ENCODE data around the gene IGFN1.
"Not testable (repeated sequence)": the region's sequence is repeated elsewhere in the genome, so short reads cannot be mapped to it uniquely, and the experiment has no call there.

Gene IGFN1

DNA sequence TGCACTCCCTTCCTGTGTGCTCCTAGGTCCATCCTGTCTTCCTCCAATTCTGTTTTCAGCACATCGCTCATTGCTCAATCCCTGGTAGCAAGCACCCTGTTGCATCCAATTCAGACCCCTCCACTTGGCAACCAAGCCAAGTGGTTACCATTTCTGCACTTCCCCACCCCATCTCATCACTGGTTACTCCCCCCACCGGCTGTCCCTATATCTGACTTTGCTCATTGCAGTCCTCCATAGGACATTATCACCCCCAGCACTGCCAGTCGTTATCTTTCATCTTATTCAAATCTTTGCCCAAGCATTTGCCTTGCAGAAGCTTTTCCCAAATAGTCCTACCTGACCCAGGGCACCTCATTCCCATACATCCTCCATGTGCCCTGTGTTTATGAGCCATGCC is 34.3 kb upstream of the IGFN1 start:
- no peak overlapping the region for H3K4me3 ChIP-seq (ENCODE audit: low read depth, low read length)
- DNase-seq (ENCODE audit: low read depth, low spot score): no peak
- CTCF ChIA-PET: interaction anchor here (0.9 to 7.1 kb wide), 4 partner anchors 11 to 184 kb away, joined by 4 to 68 read pairs (median 8); no protein-coding TSS in a partner anchor
- POLR2A ChIA-PET: no interaction called here
- TF ChIP-seq, protein P1, sequence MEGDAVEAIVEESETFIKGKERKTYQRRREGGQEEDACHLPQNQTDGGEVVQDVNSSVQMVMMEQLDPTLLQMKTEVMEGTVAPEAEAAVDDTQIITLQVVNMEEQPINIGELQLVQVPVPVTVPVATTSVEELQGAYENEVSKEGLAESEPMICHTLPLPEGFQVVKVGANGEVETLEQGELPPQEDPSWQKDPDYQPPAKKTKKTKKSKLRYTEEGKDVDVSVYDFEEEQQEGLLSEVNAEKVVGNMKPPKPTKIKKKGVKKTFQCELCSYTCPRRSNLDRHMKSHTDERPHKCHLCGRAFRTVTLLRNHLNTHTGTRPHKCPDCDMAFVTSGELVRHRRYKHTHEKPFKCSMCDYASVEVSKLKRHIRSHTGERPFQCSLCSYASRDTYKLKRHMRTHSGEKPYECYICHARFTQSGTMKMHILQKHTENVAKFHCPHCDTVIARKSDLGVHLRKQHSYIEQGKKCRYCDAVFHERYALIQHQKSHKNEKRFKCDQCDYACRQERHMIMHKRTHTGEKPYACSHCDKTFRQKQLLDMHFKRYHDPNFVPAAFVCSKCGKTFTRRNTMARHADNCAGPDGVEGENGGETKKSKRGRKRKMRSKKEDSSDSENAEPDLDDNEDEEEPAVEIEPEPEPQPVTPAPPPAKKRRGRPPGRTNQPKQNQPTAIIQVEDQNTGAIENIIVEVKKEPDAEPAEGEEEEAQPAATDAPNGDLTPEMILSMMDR (IDR thresholded peaks at IDR 0.05; ENCODE audit: insufficient read depth, low read length, missing control alignments): no peak

DNA sequence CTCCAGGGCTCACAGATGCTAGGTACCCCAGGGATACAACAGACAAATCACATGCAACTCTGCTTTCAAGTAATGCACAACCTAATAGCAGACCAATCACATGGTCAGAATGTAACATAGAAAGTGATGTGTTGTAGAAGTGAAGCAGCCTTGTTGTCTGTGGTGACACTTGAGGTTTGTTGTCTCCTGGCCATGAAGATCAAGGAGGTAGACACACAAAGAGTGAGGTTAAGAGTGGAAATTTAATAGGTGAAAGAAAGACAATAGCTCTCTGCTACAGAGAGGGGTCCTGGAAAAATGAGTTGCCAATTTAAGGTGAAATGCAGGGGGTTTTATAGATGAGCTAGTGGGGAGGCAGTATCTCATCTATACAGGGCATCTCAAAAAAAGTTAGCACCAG is 33.8 kb upstream of the IGFN1 start:
- ChIA-PET CTCF (interaction anchor here (0.9 to 2.6 kb wide), 2 partner anchors 28 to 185 kb away, joined by 4 to 9 read pairs; no protein-coding TSS in a partner anchor), POLR2A (no interaction called here)
- H3K4me3 ChIP-seq (ENCODE audit: low read depth, low read length): no peak overlapping the region
- TF ChIP-seq, protein P1 (IDR thresholded peaks at IDR 0.05; ENCODE audit: insufficient read depth, low read length, missing control alignments): no peak
- DNase-seq (ENCODE audit: low read depth, low spot score): no peak

DNA sequence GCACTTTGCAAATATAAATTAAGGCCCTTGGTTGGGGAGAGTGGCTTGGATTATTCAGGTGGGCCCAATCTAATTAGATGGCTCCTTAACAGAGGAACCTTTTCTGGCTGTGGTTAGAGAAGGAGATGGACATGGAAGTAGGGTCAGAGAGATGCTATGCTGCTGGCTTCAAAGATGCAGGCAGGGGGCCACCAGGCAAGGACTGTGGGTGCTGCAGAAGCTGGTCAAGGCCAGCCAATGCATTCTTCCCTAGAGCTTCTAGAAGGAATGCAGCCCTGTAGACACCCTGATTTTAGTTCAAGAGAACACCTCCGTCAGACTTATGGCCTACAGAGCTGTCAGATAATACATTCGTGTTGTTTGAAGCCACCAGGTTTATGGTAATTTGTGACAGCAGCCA is 32.7 kb upstream of the IGFN1 start:
- TF ChIP-seq, protein P1 (IDR thresholded peaks at IDR 0.05; ENCODE audit: insufficient read depth, low read length, missing control alignments): no peak
- no peak overlapping the region for H3K4me3 ChIP-seq (ENCODE audit: low read depth, low read length)
- ChIA-PET CTCF (interaction anchor here (0.7 to 2.6 kb wide), 5 partner anchors 8 to 65 kb away, joined by 3 to 9 read pairs (median 4); no protein-coding TSS in a partner anchor), POLR2A (no interaction called here)
- DNase-seq (ENCODE audit: low read depth, low spot score): no peak

DNA sequence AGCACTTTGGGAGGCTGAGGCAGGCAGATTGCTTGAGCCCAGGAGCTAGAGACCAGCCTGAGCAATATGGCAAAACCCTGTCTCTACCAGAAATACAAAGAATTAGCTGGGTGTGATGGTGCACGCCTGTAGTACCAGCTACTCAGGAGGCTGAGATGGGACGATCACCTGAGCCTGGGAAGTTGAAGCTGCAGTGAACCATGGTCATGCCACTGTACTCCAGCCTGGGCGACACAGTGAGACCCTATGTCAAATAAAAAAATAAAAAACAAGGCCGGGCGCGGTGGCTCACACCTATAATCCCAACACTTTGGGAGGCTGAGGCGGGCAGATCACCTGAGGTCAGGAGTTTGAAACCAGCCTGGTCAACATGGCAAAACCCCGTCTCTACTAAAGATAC is 27.6 kb upstream of the IGFN1 start:
- POLR2A ChIA-PET; H3K4me3 ChIP-seq (ENCODE audit: low read depth, low read length); DNase-seq (ENCODE audit: low read depth, low spot score): not testable (repeated sequence)
- CTCF ChIA-PET: interaction anchor here (9.3 kb wide), 1 partner anchor 10 kb away, joined by 68 read pairs; the partner anchor contains the start of gene TMEM9

DNA sequence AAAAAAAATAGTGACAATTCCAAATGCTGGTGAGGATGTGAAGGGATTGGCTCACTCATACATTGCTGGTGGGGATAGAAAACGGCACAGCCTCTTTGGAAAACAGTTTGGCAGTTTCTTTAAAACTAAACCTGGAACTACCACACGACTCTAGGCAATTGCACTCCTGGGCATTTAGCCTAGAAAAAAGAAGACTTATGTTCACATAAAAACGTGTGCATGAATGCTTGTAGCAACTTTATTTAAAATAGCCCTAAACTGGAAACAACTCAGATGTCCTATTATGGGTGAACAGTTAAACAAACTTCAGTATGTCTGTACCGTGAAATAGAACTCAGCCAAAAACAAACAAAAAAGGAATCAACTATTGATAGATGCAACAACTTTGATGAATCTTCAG is 26.9 kb upstream of the IGFN1 start:
- CTCF ChIA-PET: interaction anchor here (9.3 kb wide), 1 partner anchor 11 kb away, joined by 68 read pairs; the partner anchor contains the start of gene TMEM9
- no peak for DNase-seq (ENCODE audit: low read depth, low spot score)
- TF ChIP-seq, protein P1 (IDR thresholded peaks at IDR 0.05; ENCODE audit: insufficient read depth, low read length, missing control alignments): no peak
- H3K4me3 ChIP-seq (ENCODE audit: low read depth, low read length): no peak overlapping the region
- POLR2A ChIA-PET: no interaction called here

DNA sequence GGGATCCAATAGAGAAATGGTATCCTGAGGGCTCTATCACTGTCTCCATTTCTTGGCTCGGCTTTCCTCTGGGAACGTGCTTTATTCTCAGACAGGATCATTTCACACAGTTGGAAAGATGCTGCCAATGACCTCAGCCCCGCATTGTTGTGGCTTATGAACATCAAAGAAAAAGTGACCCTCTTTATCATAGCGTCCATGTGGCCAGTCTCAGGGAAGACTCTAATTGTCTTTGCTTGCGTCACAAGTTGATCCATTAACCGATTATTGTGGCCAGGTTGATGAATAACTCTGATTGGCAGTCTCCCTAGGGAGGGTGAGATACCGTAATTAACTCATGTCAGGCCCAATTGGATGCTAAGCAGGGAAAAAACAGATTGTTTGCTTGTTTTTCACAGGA is 26.0 kb upstream of the IGFN1 start:
- ChIA-PET POLR2A (no interaction called here), CTCF (interaction anchor here (9.3 kb wide), 1 partner anchor 12 kb away, joined by 68 read pairs; the partner anchor contains the start of gene TMEM9)
- TF ChIP-seq, protein P1 (IDR thresholded peaks at IDR 0.05; ENCODE audit: insufficient read depth, low read length, missing control alignments): no peak
- H3K4me3 ChIP-seq (ENCODE audit: low read depth, low read length): no peak overlapping the region
- no peak for DNase-seq (ENCODE audit: low read depth, low spot score)
